Astrocyte of the spinal cord (primary cell): ENCODE results near the gene TNFSF4.

Experiments used
- DNase-seq: peaks from one replicate; pipeline ENCODE4 v3.0.0; 2011; ENCODE audit warnings: low read depth, low spot score
- H3K4me3 ChIP-seq: 2 replicates; pipeline ENCODE4 v1.5.1; 2011; ENCODE audit warnings: low read depth, mild to moderate bottlenecking, low read length, moderate library complexity
- CTCF ChIP-seq: IDR thresholded peaks from 2 replicates; pipeline ENCODE4 v1.5.1; 2012; ENCODE audit warnings: low read depth, mild to moderate bottlenecking, low read length, inconsistent platforms
- in situ Hi-C: cut with HindIII; loops from 2 replicates; pipeline ENCODE4 v1.10.0; 2017; ENCODE audit warnings: low sequenced_read_pairs

The TNFSF4 gene

DNA sequence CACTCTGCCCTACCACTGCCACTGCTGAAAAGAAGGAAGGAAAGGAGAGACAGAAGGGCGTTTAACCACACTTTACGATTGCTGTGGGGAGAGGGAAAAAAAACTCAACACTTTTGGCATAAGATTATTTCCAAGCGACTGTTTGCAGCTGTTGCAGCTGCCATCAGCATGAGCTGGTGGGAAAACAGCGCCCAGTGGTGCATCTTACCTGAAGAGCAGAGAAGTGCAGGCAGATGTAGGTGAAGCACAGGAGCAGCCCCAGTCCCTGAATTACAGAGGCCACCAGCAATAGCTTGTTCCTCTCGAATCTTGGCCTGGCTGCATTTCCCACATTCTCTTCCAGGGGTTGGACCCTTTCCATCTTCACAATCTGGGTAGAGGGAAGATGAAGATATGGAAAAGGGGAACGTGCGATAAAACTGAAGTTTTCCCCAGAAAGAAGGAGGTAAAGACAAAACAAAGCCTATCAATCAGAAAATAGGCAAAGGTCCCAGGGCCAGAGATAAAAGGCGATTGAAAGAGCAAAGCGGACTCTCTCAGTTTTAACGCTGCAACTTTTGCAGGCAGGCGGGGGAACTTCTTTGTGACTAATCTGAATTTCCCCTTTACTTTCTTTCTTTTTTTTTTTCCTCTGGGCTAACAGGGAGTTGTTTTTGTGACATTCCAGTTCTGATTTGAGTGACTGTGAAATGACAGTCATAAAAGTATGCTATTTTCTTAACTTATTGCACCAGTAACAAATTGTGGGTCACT is at the start of gene TNFSF4:
Gene TNFSF4, minus strand, starts transcription at position 516 of the 753 bp plus-strand sequence. Its CDS starts 155 bp downstream, at position 361.
- in situ Hi-C loops, result no loop called here
- no peak within 1 kb of the TSS for H3K4me3 ChIP-seq
- DNase-seq, result no peak
- TF ChIP-seq CTCF, result no peak

- TF ChIP-seq CTCF, result peak; percentile 77
- in situ Hi-C loops, result no loop called here
- H3K4me3 ChIP-seq, result no peak overlapping the region
- DNase-seq, result peak; percentile 58
These were observed 48.2 kb upstream of the TNFSF4 start for GRCh38 chr1:173255214-173255813.

DNA sequence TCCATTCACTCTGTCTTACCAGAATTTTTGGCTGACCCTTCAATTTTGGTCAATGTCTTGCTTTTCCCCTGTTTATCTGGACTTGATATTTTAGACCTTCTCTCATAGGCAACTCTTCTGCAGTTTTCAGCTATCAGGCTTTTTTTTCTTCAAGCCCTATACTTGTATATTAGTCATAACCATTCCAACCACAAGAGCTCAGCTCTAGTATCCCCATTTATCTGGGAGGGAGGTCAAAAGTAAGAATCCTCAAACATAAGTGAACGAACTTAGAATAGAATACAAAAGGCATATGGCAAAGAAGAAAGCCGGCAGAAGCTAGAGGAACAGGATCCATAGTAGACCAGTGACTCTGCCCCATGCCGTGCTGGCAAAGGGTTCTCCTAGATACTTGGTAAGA is 45.9 kb upstream of the TNFSF4 start:
- DNase-seq, result peak; percentile 61
- H3K4me3 ChIP-seq, result no peak overlapping the region
- no peak for TF ChIP-seq CTCF
- in situ Hi-C loops, result no loop called here

- DNase-seq, result peak; percentile 45
- no peak overlapping the region for H3K4me3 ChIP-seq
- no peak for TF ChIP-seq CTCF
- in situ Hi-C loops, result no loop called here
These were observed 42.2 kb upstream of the TNFSF4 start for GRCh38 chr1:173249349-173249748.

GRCh38 chr1:173248247-173248940 is 41.3 kb upstream of the TNFSF4 start:
- no peak for DNase-seq
- no peak for TF ChIP-seq CTCF
- in situ Hi-C loops, result no loop called here
- no peak overlapping the region for H3K4me3 ChIP-seq

GRCh38 chr1:173245892-173246291 is 38.8 kb upstream of the TNFSF4 start:
- in situ Hi-C loops, result no loop called here
- DNase-seq, result no peak
- no peak overlapping the region for H3K4me3 ChIP-seq
- TF ChIP-seq CTCF, result no peak
